Mucosa of stomach (tissue), 1 donor: ENCODE data around the gene TMEM43.

Source experiments
- H3K27me3 ChIP-seq: one replicate; pipeline ENCODE4 v1.7.0; 2013; ENCODE audit warnings: mild to moderate bottlenecking, low read length; ENCODE audit not compliant: control insufficient read depth, insufficient read depth
- H3K36me3 ChIP-seq: one replicate; pipeline ENCODE4 v1.7.0; 2013; ENCODE audit warnings: low read length; ENCODE audit not compliant: control insufficient read depth, insufficient read depth
- H3K4me1 ChIP-seq: one replicate; pipeline ENCODE4 v1.7.0; 2013; ENCODE audit warnings: mild to moderate bottlenecking, low read length; ENCODE audit not compliant: control insufficient read depth, insufficient read depth
- H3K4me3 ChIP-seq: one replicate; pipeline ENCODE4 v1.7.0; 2013; ENCODE audit warnings: low read length
- H3K9ac ChIP-seq: one replicate; pipeline ENCODE4 v1.7.0; 2013; ENCODE audit warnings: mild to moderate bottlenecking, low read length, moderate library complexity
- H3K9me3 ChIP-seq: one replicate; pipeline ENCODE4 v1.7.0; 2013; ENCODE audit warnings: mild to moderate bottlenecking, low read length, moderate library complexity; ENCODE audit not compliant: control insufficient read depth
- donor health status: Pancreatic carcinoma.

Gene TMEM43

DNA sequence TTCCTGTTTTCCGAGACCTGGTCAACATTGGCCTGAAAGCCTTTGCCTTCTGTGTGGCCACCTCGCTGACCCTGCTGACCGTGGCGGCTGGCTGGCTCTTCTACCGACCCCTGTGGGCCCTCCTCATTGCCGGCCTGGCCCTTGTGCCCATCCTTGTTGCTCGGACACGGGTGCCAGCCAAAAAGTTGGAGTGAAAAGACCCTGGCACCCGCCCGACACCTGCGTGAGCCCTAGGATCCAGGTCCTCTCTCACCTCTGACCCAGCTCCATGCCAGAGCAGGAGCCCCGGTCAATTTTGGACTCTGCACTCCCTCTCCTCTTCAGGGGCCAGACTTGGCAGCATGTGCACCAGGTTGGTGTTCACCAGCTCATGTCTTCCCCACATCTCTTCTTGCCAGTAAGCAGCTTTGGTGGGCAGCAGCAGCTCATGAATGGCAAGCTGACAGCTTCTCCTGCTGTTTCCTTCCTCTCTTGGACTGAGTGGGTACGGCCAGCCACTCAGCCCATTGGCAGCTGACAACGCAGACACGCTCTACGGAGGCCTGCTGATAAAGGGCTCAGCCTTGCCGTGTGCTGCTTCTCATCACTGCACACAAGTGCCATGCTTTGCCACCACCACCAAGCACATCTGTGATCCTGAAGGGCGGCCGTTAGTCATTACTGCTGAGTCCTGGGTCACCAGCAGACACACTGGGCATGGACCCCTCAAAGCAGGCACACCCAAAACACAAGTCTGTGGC is 16.9 kb downstream of the TMEM43 start:
- Histone ChIP-seq H3K9me3 (no peaks in the 10 kb centered on the region), H3K4me1 (peaks cover 26% of the 10 kb centered on the region), H3K36me3 (peaks cover 10% of the 10 kb centered on the region), H3K27me3 (no peaks in the 10 kb centered on the region), H3K9ac (no peak overlapping the region), H3K4me3 (no peak overlapping the region)

DNA sequence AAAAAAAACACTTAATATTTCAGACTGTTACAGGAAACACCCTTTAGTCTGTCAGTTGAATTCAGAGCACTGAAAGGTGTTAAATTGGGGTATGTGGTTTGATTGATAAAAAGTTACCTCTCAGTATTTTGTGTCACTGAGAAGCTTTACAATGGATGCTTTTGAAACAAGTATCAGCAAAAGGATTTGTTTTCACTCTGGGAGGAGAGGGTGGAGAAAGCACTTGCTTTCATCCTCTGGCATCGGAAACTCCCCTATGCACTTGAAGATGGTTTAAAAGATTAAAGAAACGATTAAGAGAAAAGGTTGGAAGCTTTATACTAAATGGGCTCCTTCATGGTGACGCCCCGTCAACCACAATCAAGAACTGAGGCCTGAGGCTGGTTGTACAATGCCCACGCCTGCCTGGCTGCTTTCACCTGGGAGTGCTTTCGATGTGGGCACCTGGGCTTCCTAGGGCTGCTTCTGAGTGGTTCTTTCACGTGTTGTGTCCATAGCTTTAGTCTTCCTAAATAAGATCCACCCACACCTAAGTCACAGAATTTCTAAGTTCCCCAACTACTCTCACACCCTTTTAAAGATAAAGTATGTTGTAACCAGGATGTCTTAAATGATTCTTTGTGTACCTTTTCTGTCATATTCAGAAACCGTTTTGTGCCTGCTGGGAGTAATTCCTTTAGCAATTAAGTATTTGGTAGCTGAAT is 17.9 kb downstream of the TMEM43 start:
- Histone ChIP-seq H3K4me1 (peaks cover 17% of the 10 kb centered on the region), H3K4me3 (no peak overlapping the region), H3K27me3 (no peaks in the 10 kb centered on the region), H3K36me3 (peaks cover 10% of the 10 kb centered on the region), H3K9ac (no peak overlapping the region), H3K9me3 (no peaks in the 10 kb centered on the region)

DNA sequence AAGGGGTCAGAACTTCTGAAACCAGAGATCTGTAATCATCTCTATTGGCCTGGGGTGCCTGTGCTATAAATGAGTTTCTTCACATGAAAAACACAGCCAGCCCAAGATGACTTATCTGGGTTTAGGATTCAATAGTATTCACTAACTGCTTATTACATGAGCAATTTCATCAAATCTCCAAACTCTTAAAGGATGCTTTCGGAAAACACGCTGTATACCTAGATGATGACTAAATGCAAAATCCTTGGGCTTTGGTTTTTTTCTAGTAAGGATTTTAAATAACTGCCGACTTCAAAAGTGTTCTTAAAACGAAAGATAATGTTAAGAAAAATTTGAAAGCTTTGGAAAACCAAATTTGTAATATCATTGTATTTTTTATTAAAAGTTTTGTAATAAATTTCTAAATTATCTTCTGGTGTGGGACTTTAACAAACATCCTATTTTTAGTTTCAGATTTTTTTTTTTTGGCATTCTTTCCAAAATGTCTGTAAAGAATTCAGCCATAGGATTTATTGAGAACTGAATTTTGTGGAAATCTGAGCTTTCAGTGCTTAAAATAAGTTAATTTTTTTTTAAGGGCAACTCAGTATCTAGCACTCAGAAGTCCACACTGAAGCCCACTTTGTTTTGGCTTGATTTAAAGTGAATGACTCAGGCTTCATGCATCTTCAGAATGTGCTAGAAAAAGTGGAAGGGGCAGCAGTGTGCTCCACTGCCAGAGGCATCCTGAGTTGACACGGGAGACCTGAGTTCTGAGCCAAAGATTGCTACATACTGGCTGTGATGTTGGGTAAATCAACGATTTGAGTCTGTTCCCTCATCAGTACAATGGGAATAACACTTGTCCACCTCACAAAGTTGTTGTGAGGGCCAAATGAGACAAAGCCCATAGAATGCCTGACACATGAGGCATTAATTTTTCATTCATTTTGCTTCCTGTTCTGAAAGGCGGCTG is 18.7 kb downstream of the TMEM43 start:
- H3K4me3 ChIP-seq: no peak overlapping the region
- no peaks in the 10 kb centered on the region for H3K27me3 ChIP-seq
- H3K36me3 ChIP-seq: peaks cover 16% of the 10 kb centered on the region
- H3K9ac ChIP-seq: peak overlapping the region; percentile 13
- H3K4me1 ChIP-seq: peaks cover 17% of the 10 kb centered on the region
- H3K9me3 ChIP-seq: no peaks in the 10 kb centered on the region

DNA sequence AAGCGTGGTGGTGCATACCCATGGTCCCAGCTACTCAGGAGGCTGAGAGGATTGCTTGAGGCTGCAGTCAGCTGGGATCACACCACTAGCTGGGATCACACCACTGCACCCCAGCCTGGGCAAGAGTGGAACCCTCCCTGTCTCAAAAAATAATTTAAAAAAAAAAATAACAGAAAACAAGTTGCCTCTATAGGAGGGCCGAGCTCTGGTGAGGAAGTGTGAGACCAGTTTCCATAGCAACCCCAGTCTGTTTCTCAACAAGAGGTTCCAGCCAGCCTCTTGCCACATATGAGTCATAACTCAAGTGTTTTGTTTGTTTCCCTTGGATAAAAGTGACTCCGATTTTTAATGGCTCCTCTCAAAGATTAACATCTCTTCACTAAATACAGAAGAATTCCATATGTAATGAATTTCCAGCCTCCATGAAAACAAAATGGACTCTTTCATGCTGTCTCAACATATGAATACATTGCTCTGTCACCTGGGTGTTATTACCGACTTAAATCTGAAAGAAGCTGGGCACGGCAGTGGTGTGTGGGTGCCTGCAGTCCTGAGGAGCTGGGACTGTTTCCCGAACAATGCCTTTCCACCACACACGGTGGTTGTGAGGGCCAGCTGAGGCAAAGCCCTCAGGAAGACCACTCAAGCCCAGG is 19.7 kb downstream of the TMEM43 start:
- H3K4me3 ChIP-seq: no peak overlapping the region
- peak overlapping the region; percentile 13 for H3K9ac ChIP-seq
- no peaks in the 10 kb centered on the region for H3K27me3 ChIP-seq
- peaks cover 11% of the 10 kb centered on the region for H3K36me3 ChIP-seq
- H3K4me1 ChIP-seq: peaks cover 17% of the 10 kb centered on the region
- no peaks in the 10 kb centered on the region for H3K9me3 ChIP-seq

DNA sequence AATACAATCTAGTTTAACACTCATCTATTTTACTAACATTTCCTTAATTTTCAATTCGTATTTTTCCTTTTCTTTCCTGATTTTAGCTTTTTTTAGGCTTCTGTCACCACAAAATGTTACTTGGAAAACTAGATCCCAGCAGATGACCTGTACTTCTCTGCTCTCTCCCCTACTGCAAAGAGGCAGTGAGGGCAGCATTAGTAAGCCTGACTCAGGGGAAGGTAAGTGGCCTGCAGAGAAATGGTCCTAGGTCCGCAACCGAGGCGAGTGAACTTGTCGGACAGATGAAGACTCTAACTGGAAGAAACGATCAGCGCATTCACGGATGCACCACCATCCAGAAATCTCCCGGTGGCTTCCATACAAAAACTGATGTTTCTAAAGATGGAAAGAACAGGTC is 20.4 kb downstream of the TMEM43 start:
- Histone ChIP-seq H3K36me3 (peaks cover 7% of the 10 kb centered on the region), H3K9me3 (no peaks in the 10 kb centered on the region), H3K9ac (no peak overlapping the region), H3K4me1 (peaks cover 17% of the 10 kb centered on the region), H3K27me3 (no peaks in the 10 kb centered on the region), H3K4me3 (no peak overlapping the region)

DNA sequence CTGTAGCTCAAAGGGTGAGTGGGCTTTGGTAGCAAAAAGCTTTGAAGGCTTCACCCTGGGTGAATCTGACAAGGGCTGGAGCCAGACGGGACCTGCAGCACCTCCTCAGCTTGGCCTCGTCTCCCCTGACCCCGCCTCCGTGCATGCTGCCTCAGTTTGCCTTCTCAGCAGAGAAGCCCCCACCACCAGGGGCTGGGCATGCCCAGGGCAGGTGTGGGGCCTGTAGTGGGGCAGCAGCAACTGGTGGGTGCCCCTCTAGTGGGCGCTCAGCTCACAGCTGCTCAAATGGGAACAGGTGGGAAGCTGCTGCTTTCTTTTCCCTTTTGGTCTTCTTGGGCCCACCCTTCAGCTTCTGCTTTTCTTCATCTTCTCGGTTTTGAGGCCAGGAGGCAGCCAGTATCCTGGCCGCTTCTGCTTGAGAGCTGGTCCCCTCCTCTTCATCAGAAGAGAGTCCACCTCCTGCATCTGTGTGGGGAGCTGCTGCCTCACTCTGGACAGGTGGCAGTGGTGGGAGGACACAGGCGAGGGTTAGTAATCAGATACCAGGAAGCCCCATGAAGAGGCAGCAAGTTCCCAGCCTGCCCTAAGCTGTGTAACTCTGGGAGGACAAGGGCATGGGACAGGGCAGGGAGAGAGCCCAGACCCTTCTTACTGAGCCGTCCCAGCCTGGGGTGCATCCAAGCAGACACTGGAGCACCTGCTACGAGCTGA is 21.0 kb downstream of the TMEM43 start:
- Histone ChIP-seq H3K4me3 (no peak overlapping the region), H3K4me1 (peaks cover 17% of the 10 kb centered on the region), H3K27me3 (no peaks in the 10 kb centered on the region), H3K36me3 (peaks cover 6% of the 10 kb centered on the region), H3K9ac (no peak overlapping the region), H3K9me3 (no peaks in the 10 kb centered on the region)

DNA sequence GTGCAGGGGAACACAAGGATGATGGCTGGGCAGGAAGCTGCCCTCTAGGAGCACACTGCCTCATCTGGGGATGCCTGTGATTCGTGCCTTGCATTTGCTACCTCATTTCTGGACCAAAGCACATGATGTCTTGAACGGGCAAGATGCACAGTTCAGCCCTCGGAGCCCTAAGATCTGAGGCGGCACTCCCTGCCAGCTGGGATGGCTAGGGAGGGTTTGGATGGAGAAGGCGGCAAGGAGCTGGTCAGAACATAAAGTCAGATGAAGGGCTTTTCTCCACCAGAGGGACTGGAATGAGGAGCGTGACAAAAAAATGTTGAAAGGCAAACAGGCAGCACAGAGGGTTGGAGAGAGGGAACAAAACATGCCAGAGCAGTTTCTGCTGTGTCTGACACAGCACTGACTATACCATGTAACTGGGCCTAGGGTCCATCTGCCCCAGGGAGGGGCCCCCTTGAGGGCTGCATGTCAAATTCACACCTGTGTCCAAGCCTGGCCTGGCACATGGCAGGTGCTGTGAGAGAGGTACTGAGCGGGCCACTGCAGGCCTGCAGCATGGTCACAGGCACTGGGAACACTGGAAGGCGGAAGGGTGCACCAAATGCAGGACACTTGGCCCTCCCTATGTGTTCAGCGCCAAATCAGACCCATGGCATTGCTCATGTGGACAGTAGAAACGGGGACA is 21.7 kb downstream of the TMEM43 start:
- H3K9ac ChIP-seq: no peak overlapping the region
- H3K9me3 ChIP-seq: no peaks in the 10 kb centered on the region

DNA sequence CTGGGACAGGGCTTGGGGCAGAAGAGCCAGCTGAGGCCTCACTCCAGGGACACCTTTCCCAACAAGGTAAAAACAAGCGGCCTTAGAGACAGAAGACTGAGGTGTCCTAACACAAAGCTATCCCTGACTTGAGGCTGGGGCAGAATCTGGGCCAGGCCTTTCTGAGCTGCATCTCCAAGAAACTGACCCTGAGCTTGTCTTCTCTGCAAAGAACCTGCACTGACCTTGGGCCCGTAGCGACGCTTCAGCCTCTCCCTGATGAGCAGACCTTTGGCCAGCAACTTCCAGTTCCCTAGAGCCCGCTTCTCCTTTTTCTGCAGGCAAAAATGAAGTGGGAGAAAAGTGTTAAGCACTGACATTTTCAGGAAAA is 22.2 kb downstream of the TMEM43 start:
- Histone ChIP-seq H3K27me3 (no peaks in the 10 kb centered on the region), H3K4me1 (peaks cover 17% of the 10 kb centered on the region), H3K9me3 (no peaks in the 10 kb centered on the region), H3K9ac (no peak overlapping the region), H3K36me3 (peaks cover 6% of the 10 kb centered on the region), H3K4me3 (no peak overlapping the region)

More for the DNA sequence above, 21.7 kb downstream of the TMEM43 start:
- Histone ChIP-seq H3K27me3 (no peaks in the 10 kb centered on the region), H3K4me1 (peaks cover 17% of the 10 kb centered on the region), H3K36me3 (peaks cover 6% of the 10 kb centered on the region), H3K4me3 (no peak overlapping the region)

DNA sequence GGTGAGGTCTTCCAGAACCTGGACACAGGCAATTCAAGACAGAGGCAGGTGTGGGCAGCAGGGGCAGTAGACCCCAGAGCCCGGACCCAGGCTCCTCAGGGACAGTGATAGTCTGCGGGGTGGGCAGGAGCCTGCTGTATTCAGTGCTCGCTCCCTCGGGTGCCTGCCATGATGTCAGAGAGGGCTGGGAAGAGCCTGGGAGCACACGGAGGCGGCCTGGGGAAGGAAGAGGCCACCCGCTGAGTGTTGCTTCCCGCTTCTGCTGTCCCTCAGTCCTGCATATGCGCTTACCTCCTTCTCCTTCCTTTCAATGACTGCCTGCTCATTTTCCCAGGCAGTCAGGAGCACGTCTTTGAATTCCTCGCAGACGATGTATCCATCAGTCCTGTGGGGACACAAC is 22.8 kb downstream of the TMEM43 start:
- peaks cover 6% of the 10 kb centered on the region for H3K36me3 ChIP-seq
- H3K9me3 ChIP-seq: no peaks in the 10 kb centered on the region
- H3K4me1 ChIP-seq: peaks cover 17% of the 10 kb centered on the region
- no peak overlapping the region for H3K4me3 ChIP-seq
- no peaks in the 10 kb centered on the region for H3K27me3 ChIP-seq
- no peak overlapping the region for H3K9ac ChIP-seq

DNA sequence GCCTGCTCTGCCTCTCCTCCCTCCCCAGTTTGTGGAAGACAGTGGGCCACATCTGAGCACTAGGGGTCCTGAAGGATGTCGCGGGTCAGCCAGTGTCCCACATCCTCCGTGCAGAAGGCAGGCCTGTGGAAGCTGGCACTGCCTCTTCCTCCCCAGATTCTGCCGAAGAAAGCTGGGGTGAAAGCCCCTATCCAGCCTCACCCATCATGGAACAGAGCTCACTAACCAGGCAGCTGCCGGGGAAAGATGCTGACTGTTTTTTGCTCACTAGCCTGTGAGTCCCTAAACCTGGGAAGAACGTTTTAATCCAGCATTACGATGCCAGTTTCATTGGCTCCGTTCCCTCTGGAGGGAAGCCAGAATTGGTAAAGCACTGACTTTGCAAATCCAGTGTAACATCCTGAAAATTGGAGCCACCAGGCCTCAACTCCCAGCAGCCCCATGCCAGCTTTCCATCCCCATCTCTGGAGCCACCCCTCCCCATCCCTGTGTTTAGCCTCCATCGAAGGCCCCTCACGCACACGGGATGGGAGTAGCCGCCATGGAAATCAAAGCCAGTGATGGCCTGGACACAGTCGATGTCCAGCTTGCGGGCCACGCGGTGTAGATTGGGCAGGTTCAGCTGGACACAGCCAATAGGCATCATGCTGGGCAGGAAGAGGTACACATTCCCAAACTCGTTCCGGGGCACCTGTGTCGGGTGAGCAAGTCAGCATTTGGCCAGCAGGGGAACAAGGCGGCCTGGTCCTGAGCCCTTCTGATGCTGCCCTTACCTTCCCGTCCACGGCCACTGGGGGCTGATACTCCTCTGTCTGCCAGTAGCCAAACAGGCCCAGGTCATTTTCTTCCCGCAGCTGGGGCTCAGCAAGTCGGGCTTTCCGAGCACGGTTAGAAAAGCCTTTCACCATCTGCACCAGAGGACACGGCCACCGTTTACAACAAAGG is 23.5 kb downstream of the TMEM43 start:
- peaks cover 6% of the 10 kb centered on the region for H3K36me3 ChIP-seq
- H3K9ac ChIP-seq: no peak overlapping the region
- peaks cover 17% of the 10 kb centered on the region for H3K4me1 ChIP-seq
- H3K9me3 ChIP-seq: no peaks in the 10 kb centered on the region
- no peaks in the 10 kb centered on the region for H3K27me3 ChIP-seq
- no peak overlapping the region for H3K4me3 ChIP-seq
